Aorta (tissue), 5 donors: Measurements from ENCODE around the gene NLGN1. TPM values are rescaled to one million over a fixed set of nuclear protein-coding genes. Genes with fewer than 3 reads are reported as not detected.

Experiments
- ATAC-seq: fragments of 200-7000 bp; cut with Tn5 transposase; one replicate; pipeline ENCODE4 v1.9.1; 2022; ENCODE audit warnings: moderate library complexity; ENCODE audit not compliant: low FRiP score
- DNase-seq, 2 donors: peaks; one replicate each; pipeline ENCODE4 v3.0.0-alpha.2; 2020
- H3K27ac ChIP-seq, 2 donors: one replicate each; pipeline ENCODE4 v1.5.1; 2013; ENCODE audit warnings: low read length in 2 of 2, mild to moderate bottlenecking in 2 of 2, moderate library complexity in 2 of 2, control low read depth in 1 of 2, inconsistent platforms in 1 of 2, low read depth in 1 of 2
- H3K27me3 ChIP-seq, 2 donors: one replicate each; pipeline ENCODE4 v1.6.1; 2013; ENCODE audit warnings: control low read depth in 1 of 2, low read length in 1 of 2, mild to moderate bottlenecking in 1 of 2, moderate library complexity in 1 of 2; ENCODE audit not compliant: insufficient read depth in 2 of 2, control insufficient read depth in 1 of 2
- H3K36me3 ChIP-seq, 2 donors: one replicate each; pipeline ENCODE4 v1.6.1; 2013; ENCODE audit warnings: control low read depth in 1 of 2, low read length in 1 of 2, mild to moderate bottlenecking in 1 of 2; ENCODE audit not compliant: insufficient read depth in 2 of 2, control insufficient read depth in 1 of 2
- H3K4me1 ChIP-seq, 2 donors: one replicate each; pipeline ENCODE4 v1.6.1; 2013; ENCODE audit warnings: low read length in 2 of 2, control low read depth in 1 of 2, mild to moderate bottlenecking in 1 of 2, moderate library complexity in 1 of 2; ENCODE audit not compliant: insufficient read depth in 2 of 2, control insufficient read depth in 1 of 2
- H3K4me3 ChIP-seq, 2 donors: one replicate each; pipeline ENCODE4 v1.5.1; 2013; ENCODE audit warnings: low read length in 2 of 2, control low read depth in 1 of 2, mild to moderate bottlenecking in 1 of 2
- H3K9me3 ChIP-seq: one replicate; pipeline ENCODE4 v1.6.1; 2013; ENCODE audit warnings: mild to moderate bottlenecking, low read length; ENCODE audit not compliant: control insufficient read depth
- WGBS, 2 donors: extraction: QIAGEN DNeasy Blood & Tissue Kit; methylation state at CpG; one replicate each; pipeline ENCODE4 v1.1.7; 2013; 5-methylcytosine and 5-hydroxymethylcytosine counted together
- intact Hi-C, 2 donors: fragments of 100-400 bp; cut with DNase I; formaldehyde crosslinking; loops; one replicate each; pipeline versions ENCODE4 v1.14.2 to v1.15.0; 2022
- polyA plus RNA-seq, 2 donors: library from polyadenylated mRNA; stranded (reverse); fragments of 200-250 nt; gene quantifications; one replicate each; pipeline ENCODE4 v1.2.3, GENCODE V29; 2013
- total RNA-seq, 2 donors: library from RNA; stranded (reverse); fragmentation: NEBNext Ultra II Directional; extraction: Animal tissue kit (Norgen Biotek cat#: 25700); gene quantifications; one replicate each; pipeline ENCODE4 v1.2.1, GENCODE V29; 2021
- donor health status: healthy with polysubstance abuse.
- donor health status: Bipolar disorder and iron deficiency.
- donor health status: DM: no; HTN: no; CAD: no.
- donor health status: DM: no; HTN: no; CAD: no.
- donor health status: DM: yes; HTN: yes; CAD: no.

Gene NLGN1
- total and polyA plus RNA-seq, 4 donors: 0.50 to 20.0 (median 8.6) TPM

DNA sequence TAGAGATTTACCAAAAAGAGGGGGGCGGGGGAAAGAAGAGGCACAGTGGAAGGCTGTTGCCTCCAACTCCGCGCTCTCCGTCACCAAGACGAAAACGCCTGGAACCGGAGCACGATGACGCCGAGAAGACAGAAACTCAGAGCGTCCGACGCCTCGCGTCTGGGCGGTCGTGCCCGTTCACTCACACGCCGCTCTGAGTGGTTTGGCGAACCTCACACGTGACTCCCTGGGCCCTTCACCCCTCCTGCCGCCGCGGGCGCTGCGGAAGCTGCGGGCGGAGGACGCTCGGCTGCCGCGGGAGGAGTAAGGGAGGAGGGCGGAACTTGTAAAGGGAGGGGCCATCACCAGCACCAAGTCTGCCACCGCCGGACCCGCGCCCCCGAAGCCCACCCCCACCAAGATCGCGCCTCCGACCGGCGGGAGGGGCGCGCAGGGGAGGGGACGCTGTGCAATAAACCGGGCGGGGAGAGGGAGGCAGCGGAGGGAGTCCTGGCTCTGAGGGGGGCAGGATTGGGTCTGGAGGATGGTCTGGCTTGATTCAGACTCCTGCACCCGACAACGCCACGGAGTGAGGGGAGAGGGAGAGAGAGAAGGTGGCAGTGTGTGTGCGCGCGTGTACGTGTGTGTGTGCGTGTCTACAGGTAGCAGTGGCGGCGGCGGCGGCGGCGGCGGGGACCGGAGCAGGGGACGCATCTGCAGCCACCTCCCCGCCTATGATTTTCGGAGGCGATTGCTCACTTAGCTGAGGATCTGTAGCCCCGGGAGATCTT, 1.9 kb upstream of the NLGN1 start:
- Histone ChIP-seq H3K27me3 (no peaks in the 10 kb centered on the region), H3K27ac (peak overlapping the region; percentile 53 to 72), H3K4me3 (peak overlapping the region; percentile 61 to 82), H3K4me1 (peaks cover 0 to 1% of the 10 kb centered on the region in 2 donors), H3K36me3 (no peaks in the 10 kb centered on the region), H3K9me3 (no peaks in the 10 kb centered on the region)
- intact Hi-C loops: no loop called here
- DNase-seq (peak; percentile 93 to 96), ATAC-seq (peak; percentile 95)
- 0 to 1% methylated on average over 68 to 70 of the region's 71 CpGs for WGBS, 2 donors

DNA sequence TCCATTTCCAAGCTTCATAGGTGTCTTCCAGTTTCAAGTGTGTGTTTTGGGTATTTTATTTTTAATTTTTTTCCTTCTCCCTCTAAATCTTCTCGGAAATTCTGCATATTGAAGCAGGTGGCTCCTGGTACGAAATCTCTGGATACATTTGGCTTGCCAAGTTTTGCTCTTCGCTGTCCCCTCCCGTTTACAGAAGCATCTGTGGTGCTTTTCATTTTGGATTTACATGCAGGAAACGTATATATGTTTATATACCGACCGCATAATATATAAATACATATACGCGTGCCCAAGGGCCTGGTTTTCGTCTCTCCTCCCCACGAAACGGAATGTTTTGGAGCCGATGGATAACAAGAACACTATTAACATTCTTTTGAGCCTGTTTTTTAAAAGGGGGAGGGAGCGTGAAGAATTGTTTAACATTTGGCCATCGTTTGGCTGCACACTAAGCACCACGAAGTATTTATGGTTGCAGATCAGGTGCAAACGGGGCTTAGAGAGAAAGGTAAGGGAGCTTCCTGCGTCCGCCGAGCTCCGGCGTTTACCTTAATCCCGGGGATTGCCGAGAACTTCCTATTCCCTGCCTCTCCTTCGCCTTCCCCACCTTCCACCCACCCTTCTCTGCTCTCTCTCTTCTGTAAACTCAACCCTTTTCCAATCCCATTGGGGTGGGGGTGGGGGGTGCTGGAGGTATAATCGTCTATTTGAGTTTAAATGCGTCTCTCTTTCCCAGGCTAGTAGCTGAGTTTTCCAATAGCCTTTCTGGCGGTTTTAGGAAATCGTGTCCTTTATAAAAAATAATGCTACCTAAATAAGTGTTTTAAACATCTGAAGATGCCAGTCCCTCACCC, 1.1 kb upstream of the NLGN1 start:
- peak overlapping the region; percentile 28 to 74 for H3K27ac ChIP-seq
- H3K9me3 ChIP-seq: no peaks in the 10 kb centered on the region
- no peaks in the 10 kb centered on the region for H3K36me3 ChIP-seq
- no peaks in the 10 kb centered on the region for H3K27me3 ChIP-seq
- peak overlapping the region; percentile 61 to 82 for H3K4me3 ChIP-seq
- DNase-seq (no peak), ATAC-seq (no peak)
- intact Hi-C loops: no loop called here
- H3K4me1 ChIP-seq: peaks cover 0 to 1% of the 10 kb centered on the region in 2 donors
- WGBS, 2 donors: 0 to 1% methylated on average over 29 of the region's 29 CpGs

DNA sequence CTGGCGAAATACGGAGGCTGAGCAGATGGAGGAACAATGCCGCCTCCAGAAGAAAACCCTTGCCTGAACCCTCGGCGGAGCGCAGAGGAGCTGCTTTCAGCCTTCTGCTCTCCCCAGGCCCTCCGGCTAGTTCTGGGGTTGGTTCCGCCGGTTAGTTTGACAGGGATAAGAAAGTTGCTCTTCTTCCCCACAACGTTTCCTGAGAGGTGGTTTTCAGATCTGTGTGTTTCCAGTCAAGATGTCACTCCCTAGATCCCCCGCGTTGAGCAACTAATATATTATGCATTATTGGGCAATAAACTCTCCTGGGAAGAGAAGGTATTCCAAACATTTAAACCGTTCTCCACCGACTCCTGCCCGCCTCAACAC, 551 bp downstream of the NLGN1 start:
- DNase-seq (peak in 1 of 2 donors; percentile 58), ATAC-seq (peak; percentile 1)
- Histone ChIP-seq H3K4me3 (peak overlapping the region; percentile 61 to 82), H3K36me3 (no peaks in the 10 kb centered on the region), H3K4me1 (peaks cover 0 to 1% of the 10 kb centered on the region in 2 donors), H3K9me3 (no peaks in the 10 kb centered on the region), H3K27me3 (no peaks in the 10 kb centered on the region), H3K27ac (peak overlapping the region; percentile 16 to 53)
- intact Hi-C loops: no loop called here
- 0 to 1% methylated on average over 15 of the region's 15 CpGs for WGBS, 2 donors

- Histone ChIP-seq H3K9me3 (no peaks in the 10 kb centered on the region), H3K27me3 (no peaks in the 10 kb centered on the region), H3K4me3 (peak overlapping the region in 1 of 2 donors; percentile 82), H3K27ac (no peak overlapping the region), H3K4me1 (peaks cover 0 to 1% of the 10 kb centered on the region in 2 donors), H3K36me3 (no peaks in the 10 kb centered on the region)
- intact Hi-C loops: no loop called here
- WGBS, 2 donors: 74 to 82% methylated on average over 1 of the region's 1 CpG
- ATAC-seq (no peak), DNase-seq (no peak)
Observed at GRCh38 chr3:173399044-173399443, 1.5 kb downstream of the NLGN1 start.

GRCh38 chr3:173401369-173401768, 3.8 kb downstream of the NLGN1 start:
- no peaks in the 10 kb centered on the region for H3K27me3 ChIP-seq
- H3K27ac ChIP-seq: no peak overlapping the region
- intact Hi-C loops: no loop called here
- WGBS, 2 donors: 64 to 76% methylated on average over 3 of the region's 3 CpGs
- no peak overlapping the region for H3K4me3 ChIP-seq
- no peaks in the 10 kb centered on the region for H3K9me3 ChIP-seq
- H3K36me3 ChIP-seq: no peaks in the 10 kb centered on the region
- H3K4me1 ChIP-seq: peaks cover 0 to 1% of the 10 kb centered on the region in 2 donors
- no peak for DNase-seq
- no peak for ATAC-seq

GRCh38 chr3:173402656-173403055, 5.1 kb downstream of the NLGN1 start:
- H3K36me3 ChIP-seq: no peaks in the 10 kb centered on the region
- H3K4me3 ChIP-seq: no peak overlapping the region
- H3K27ac ChIP-seq: no peak overlapping the region
- no peaks in the 10 kb centered on the region for H3K27me3 ChIP-seq
- DNase-seq (no peak), ATAC-seq (no peak)
- peaks cover 0 to 1% of the 10 kb centered on the region in 2 donors for H3K4me1 ChIP-seq
- H3K9me3 ChIP-seq: no peaks in the 10 kb centered on the region
- intact Hi-C loops: no loop called here
- 93 to 94% methylated on average over 2 of the region's 2 CpGs for WGBS, 2 donors

DNA sequence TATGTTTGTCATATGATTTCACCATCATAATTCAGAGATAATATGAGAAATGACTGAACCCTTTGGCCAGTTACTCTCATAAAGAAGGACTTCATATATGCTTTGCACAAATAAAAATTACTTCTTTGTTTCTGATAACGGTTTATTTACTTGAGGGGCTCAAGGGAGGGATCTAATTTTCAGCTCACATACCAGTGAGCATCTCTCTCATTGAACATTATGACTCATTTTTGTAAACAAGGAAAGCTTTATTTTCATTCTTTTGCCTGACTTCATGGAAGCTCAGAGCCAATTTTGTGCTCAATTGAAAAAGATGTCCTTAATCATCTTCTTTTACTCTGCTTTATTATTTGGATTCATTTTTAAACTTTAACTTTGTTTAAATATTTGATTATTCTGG, 5.8 kb downstream of the NLGN1 start:
- intact Hi-C loops: no loop called here
- H3K4me3 ChIP-seq: no peak overlapping the region
- no peaks in the 10 kb centered on the region for H3K9me3 ChIP-seq
- WGBS, 2 donors: 94 to 98% methylated on average over 1 of the region's 1 CpG
- no peak overlapping the region for H3K27ac ChIP-seq
- H3K27me3 ChIP-seq: no peaks in the 10 kb centered on the region
- H3K4me1 ChIP-seq: peaks cover 0 to 1% of the 10 kb centered on the region in 2 donors
- no peaks in the 10 kb centered on the region for H3K36me3 ChIP-seq
- DNase-seq (no peak), ATAC-seq (no peak)

- 95 to 99% methylated on average over 1 of the region's 1 CpG for WGBS, 2 donors
- intact Hi-C loops: no loop called here
- ATAC-seq: no peak
Observed at GRCh38 chr3:173404156-173404555, 6.6 kb downstream of the NLGN1 start.

More at GRCh38 chr3:173404156-173404555, 6.6 kb downstream of the NLGN1 start:
- Histone ChIP-seq H3K27ac (no peak overlapping the region), H3K27me3 (no peaks in the 10 kb centered on the region), H3K4me3 (no peak overlapping the region), H3K4me1 (peaks cover 0 to 1% of the 10 kb centered on the region in 2 donors), H3K9me3 (no peaks in the 10 kb centered on the region), H3K36me3 (no peaks in the 10 kb centered on the region)
- no peak for DNase-seq
